HFFc6 (cell line): ENCODE measurements around the gene KIF1C. TPM values are rescaled to one million over a fixed set of nuclear protein-coding genes. Genes with fewer than 3 reads are reported as not detected.

ENCODE experiments used
- DNase-seq: peaks from one replicate; pipeline ENCODE4 v3.0.0-alpha.2; 2018
- H3K27ac Mint-ChIP-seq: 2 replicates; pipeline ENCODE4 v1.8.0; 2020; ENCODE audit warnings: mild to moderate bottlenecking, mixed read lengths
- H3K27me3 Mint-ChIP-seq: 2 replicates; pipeline ENCODE4 v1.8.0; 2021; ENCODE audit warnings: mild to moderate bottlenecking, moderate library complexity, mixed read lengths; ENCODE audit not compliant: insufficient read depth
- H3K36me3 Mint-ChIP-seq: 2 replicates; pipeline ENCODE4 v1.8.0; 2021; ENCODE audit warnings: low read depth, mixed read lengths
- H3K4me1 Mint-ChIP-seq: 2 replicates; pipeline ENCODE4 v1.8.0; 2020; ENCODE audit warnings: low read depth, mixed read lengths
- H3K4me3 Mint-ChIP-seq: 2 replicates; pipeline ENCODE4 v1.8.0; 2020; ENCODE audit warnings: mild to moderate bottlenecking, moderate library complexity, mixed read lengths
- H3K9me3 Mint-ChIP-seq: 2 replicates; pipeline ENCODE4 v1.8.0; 2020; ENCODE audit warnings: mild to moderate bottlenecking, mixed read lengths
- total RNA-seq, 6 experiments: library from RNA; stranded (reverse); fragmentation: NEBNext Ultra II Directional; extraction: Animal tissue kit (Norgen Biotek cat#: 25700); gene quantifications; 2 replicates in 1 of 6; 3 replicates in 5 of 6; pipeline ENCODE4 v1.2.3, GENCODE V29; 2021
- TF ChIP-seq, protein P1 (sequence below): fragments of 200-600 bp; sonication (generic); IDR thresholded peaks from 2 replicates; pipeline ENCODE4 v1.5.0; 2021; ENCODE audit warnings: antibody characterized with exemption, mild to moderate bottlenecking

Gene KIF1C
- total RNA-seq, 6 experiments from 2014 or later, result 174 to 200 (median 178) TPM

DNA sequence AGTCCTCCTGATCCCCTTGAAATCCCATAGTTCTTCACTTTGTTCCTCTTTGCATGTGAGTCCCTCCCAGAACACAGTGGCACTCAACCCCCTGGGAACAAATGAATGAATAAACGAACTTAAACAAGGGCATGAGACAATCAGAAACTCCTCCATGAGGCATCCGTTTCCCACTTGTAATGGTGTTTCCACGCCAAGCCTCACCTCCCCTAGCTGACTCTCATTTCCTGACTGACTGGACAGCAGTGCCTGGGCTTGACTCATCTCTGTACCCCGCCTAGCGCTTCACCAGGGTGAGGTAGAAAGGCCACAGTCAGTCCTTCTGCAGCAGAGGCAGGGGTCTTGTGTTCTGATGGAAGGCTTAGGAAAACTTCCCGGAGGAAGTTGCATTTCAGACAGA lies 14.2 kb downstream of the KIF1C start:
- Mint-ChIP-seq H3K27ac (peak overlapping the region; percentile 81), H3K4me1 (peaks cover 17% of the 10 kb centered on the region), H3K27me3 (peaks cover 2% of the 10 kb centered on the region), H3K36me3 (peaks cover 64% of the 10 kb centered on the region), H3K9me3 (no peaks in the 10 kb centered on the region), H3K4me3 (no peak overlapping the region)
- DNase-seq, result peak; percentile 44
- TF ChIP-seq, protein P1, sequence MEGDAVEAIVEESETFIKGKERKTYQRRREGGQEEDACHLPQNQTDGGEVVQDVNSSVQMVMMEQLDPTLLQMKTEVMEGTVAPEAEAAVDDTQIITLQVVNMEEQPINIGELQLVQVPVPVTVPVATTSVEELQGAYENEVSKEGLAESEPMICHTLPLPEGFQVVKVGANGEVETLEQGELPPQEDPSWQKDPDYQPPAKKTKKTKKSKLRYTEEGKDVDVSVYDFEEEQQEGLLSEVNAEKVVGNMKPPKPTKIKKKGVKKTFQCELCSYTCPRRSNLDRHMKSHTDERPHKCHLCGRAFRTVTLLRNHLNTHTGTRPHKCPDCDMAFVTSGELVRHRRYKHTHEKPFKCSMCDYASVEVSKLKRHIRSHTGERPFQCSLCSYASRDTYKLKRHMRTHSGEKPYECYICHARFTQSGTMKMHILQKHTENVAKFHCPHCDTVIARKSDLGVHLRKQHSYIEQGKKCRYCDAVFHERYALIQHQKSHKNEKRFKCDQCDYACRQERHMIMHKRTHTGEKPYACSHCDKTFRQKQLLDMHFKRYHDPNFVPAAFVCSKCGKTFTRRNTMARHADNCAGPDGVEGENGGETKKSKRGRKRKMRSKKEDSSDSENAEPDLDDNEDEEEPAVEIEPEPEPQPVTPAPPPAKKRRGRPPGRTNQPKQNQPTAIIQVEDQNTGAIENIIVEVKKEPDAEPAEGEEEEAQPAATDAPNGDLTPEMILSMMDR, result no peak

DNA sequence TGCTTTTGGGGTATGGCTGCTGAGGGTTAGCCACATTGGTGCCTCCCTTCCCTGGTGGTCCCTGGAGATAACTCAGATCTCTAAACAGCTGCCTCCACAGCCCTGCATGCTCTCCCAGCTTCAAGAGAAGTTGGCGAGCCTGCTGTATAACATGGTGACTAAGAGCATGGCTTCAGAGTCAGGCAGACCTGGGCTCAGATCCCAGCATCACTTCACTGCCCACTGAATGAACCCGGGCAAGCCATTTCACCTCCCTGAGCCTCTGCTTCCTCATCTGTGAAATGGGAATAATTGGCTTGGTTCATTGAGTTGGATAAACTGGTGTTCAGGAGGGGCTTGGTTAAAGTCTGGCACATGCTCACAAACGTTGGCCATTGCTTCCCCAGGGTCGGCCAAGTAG lies 16.6 kb downstream of the KIF1C start:
- Mint-ChIP-seq H3K36me3 (peaks cover 50% of the 10 kb centered on the region), H3K27ac (no peak overlapping the region), H3K4me3 (no peak overlapping the region), H3K4me1 (peaks cover 17% of the 10 kb centered on the region), H3K27me3 (peaks cover 2% of the 10 kb centered on the region; the same call in 1 of the 2 replicates), H3K9me3 (no peaks in the 10 kb centered on the region)
- DNase-seq, result no peak
- TF ChIP-seq, protein P1, result no peak

DNA sequence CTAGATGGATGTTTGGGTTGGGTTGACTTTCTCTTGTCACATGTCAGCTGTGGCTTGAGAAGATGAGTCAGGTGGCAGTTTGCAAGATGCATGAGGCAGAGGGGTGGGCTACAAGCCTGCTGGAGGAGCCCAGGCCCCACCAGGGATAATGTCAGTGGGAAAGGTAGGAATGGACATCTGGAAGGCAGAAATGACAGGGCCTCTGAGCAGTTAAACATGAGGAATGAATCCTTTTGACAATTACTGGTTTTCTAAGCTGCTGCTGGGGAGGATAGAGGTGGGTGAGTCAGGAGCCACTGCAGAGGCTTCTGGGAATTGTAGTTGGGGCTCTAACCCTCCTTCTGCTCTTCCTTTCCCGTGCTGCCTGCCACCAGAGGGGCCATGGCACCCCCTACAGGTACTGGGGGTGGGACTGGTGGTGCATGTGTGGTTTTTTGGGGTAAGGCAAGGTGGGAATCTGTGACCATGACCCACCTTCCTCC lies 21.8 kb downstream of the KIF1C start:
- TF ChIP-seq, protein P1, result peak; percentile 42
- Mint-ChIP-seq H3K4me3 (no peak overlapping the region), H3K27ac (no peak overlapping the region), H3K36me3 (peaks cover 32% of the 10 kb centered on the region), H3K4me1 (no peaks in the 10 kb centered on the region), H3K27me3 (peaks cover 6% of the 10 kb centered on the region; the same call in 1 of the 2 replicates), H3K9me3 (no peaks in the 10 kb centered on the region)
- DNase-seq, result no peak

DNA sequence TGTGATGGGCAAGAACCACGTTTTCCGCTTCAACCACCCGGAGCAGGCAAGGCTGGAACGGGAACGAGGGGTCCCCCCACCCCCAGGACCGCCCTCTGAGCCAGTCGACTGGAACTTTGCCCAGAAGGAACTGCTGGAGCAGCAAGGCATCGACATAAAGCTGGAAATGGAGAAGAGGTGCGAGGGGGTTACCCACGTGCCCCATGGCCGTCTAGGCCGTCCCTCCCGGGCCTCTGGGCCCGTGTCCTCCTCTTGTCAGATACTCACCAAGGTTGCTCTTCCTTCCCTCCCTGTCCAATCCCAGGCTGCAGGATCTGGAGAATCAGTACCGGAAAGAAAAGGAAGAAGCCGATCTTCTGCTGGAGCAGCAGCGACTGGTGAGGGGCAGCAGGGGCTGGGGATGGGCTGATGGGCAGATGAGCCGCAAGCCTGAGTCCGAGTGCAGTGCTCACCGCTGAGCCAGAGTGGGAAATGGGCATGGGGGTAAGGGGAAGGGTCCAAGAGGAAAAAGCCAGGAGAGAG lies 22.8 kb downstream of the KIF1C start:
- no peaks in the 10 kb centered on the region for H3K4me1 Mint-ChIP-seq
- H3K4me3 Mint-ChIP-seq, result no peak overlapping the region
- DNase-seq, result no peak
- peaks cover 29% of the 10 kb centered on the region for H3K36me3 Mint-ChIP-seq
- no peaks in the 10 kb centered on the region for H3K9me3 Mint-ChIP-seq
- no peak overlapping the region for H3K27ac Mint-ChIP-seq
- TF ChIP-seq, protein P1, result no peak
- H3K27me3 Mint-ChIP-seq, result peaks cover 6% of the 10 kb centered on the region; the same call in 1 of the 2 replicates

DNA sequence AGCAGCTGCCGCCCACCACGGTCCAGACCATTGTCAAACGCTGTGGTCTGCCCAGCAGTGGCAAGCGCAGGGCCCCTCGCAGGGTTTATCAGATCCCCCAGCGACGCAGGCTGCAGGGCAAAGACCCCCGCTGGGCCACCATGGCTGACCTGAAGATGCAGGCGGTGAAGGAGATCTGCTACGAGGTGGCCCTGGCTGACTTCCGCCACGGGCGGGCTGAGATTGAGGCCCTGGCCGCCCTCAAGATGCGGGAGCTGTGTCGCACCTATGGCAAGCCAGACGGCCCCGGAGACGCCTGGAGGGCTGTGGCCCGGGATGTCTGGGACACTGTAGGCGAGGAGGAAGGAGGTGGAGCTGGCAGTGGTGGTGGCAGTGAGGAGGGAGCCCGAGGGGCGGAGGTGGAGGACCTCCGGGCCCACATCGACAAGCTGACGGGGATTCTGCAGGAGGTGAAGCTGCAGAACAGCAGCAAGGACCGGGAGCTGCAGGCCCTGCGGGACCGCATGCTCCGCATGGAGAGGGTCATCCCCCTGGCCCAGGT lies 24.5 kb downstream of the KIF1C start:
- Mint-ChIP-seq H3K36me3 (peaks cover 29% of the 10 kb centered on the region), H3K9me3 (no peaks in the 10 kb centered on the region), H3K27me3 (peaks cover 6% of the 10 kb centered on the region; the same call in 1 of the 2 replicates), H3K4me1 (peaks cover 7% of the 10 kb centered on the region; the same call in 1 of the 2 replicates), H3K27ac (no peak overlapping the region), H3K4me3 (no peak overlapping the region)
- TF ChIP-seq, protein P1, result no peak
- DNase-seq, result no peak
